ENCODE results near the gene COTL1.

The COTL1 gene

GRCh38 chr16:84547546-84548061, 70.3 kb downstream of the COTL1 start:
- no peak for DNase-seq

- no peak for DNase-seq
Measured at GRCh38 chr16:84546669-84547545, 71.0 kb downstream of the COTL1 start.

- no peak for DNase-seq
Measured at GRCh38 chr16:84545114-84545737, 72.7 kb downstream of the COTL1 start.

- DNase-seq: no peak
Measured at GRCh38 chr16:84544031-84544773, 73.7 kb downstream of the COTL1 start.

- DNase-seq: no peak
Measured at GRCh38 chr16:84543253-84543652, 74.6 kb downstream of the COTL1 start.

GRCh38 chr16:84541999-84542817, 75.7 kb downstream of the COTL1 start:
- DNase-seq: peak; percentile 3

GRCh38 chr16:84540194-84540593, 77.7 kb downstream of the COTL1 start:
- no peak for DNase-seq

- DNase-seq: no peak
Measured at GRCh38 chr16:84538222-84538840, 79.5 kb downstream of the COTL1 start.

GRCh38 chr16:84537491-84538151, 80.3 kb downstream of the COTL1 start:
- no peak for DNase-seq

- no peak for DNase-seq
Measured at GRCh38 chr16:84535851-84536250, 82.0 kb downstream of the COTL1 start.

GRCh38 chr16:84535408-84535807, 82.5 kb downstream of the COTL1 start:
- DNase-seq: no peak

- no peak for DNase-seq
Measured at GRCh38 chr16:84534815-84535214, 83.1 kb downstream of the COTL1 start.

- no peak for DNase-seq
Measured at GRCh38 chr16:84532855-84533486, 84.9 kb downstream of the COTL1 start.

GRCh38 chr16:84532291-84532724, 85.6 kb downstream of the COTL1 start:
- DNase-seq: peak; percentile 88

- DNase-seq: no peak
Measured at GRCh38 chr16:84531671-84532111, 86.2 kb downstream of the COTL1 start.

GRCh38 chr16:84530590-84530989, 87.3 kb downstream of the COTL1 start:
- no peak for DNase-seq

- no peak for DNase-seq
Measured at GRCh38 chr16:84529607-84530006, 88.3 kb downstream of the COTL1 start.

- no peak for DNase-seq
Measured at GRCh38 chr16:84528322-84528721, 89.6 kb downstream of the COTL1 start.

- DNase-seq: no peak
Measured at GRCh38 chr16:84527532-84528269, 90.2 kb downstream of the COTL1 start.

Data from amniotic stem cell (primary cell).